ENCODE measurements around the gene GALNTL6. TPM values are rescaled to one million over a fixed set of nuclear protein-coding genes. Genes with fewer than 3 reads are reported as not detected.

GALNTL6 gene
- total RNA-seq, 2 donors from 2014 or later: 0.92 to 3.8 TPM

DNA sequence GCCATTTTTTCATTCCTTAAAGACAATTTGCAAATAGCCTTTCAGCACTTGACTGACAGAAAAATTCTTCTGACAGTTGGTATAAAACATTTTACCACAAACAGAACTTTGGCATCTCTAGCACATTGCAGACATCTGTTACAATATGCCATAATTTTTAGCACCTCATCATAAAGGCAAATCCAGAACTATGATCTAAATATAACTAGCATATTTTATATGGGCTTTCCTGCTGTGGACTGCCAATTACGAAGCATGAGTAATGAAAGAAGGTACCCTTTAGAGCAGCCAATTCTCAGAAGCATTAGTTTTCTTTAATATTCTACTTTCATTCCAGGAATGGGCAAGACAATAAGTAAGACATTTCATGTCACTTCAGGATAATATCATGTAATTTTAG is 708.0 kb downstream of the GALNTL6 start:
- ATAC-seq (ENCODE audit: insufficient number of reproducible peaks, low FRiP score, low read depth): no peak
- Histone ChIP-seq H3K4me3 (no peak overlapping the region), H3K4me1 (ENCODE audit: control insufficient read depth in 1 of 2, low read depth in 2 of 2) (no peaks in the 10 kb centered on the region), H3K9me3 (no peaks in the 10 kb centered on the region), H3K27ac (no peak overlapping the region), H3K36me3 (no peaks in the 10 kb centered on the region), H3K27me3 (replicated peaks; ENCODE audit: insufficient read depth) (no peaks in the 10 kb centered on the region)
- DNase-seq (ENCODE audit: low spot score): no peak
- TF ChIP-seq, protein P1, sequence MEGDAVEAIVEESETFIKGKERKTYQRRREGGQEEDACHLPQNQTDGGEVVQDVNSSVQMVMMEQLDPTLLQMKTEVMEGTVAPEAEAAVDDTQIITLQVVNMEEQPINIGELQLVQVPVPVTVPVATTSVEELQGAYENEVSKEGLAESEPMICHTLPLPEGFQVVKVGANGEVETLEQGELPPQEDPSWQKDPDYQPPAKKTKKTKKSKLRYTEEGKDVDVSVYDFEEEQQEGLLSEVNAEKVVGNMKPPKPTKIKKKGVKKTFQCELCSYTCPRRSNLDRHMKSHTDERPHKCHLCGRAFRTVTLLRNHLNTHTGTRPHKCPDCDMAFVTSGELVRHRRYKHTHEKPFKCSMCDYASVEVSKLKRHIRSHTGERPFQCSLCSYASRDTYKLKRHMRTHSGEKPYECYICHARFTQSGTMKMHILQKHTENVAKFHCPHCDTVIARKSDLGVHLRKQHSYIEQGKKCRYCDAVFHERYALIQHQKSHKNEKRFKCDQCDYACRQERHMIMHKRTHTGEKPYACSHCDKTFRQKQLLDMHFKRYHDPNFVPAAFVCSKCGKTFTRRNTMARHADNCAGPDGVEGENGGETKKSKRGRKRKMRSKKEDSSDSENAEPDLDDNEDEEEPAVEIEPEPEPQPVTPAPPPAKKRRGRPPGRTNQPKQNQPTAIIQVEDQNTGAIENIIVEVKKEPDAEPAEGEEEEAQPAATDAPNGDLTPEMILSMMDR (IDR thresholded peaks at IDR 0.05): no peak

DNA sequence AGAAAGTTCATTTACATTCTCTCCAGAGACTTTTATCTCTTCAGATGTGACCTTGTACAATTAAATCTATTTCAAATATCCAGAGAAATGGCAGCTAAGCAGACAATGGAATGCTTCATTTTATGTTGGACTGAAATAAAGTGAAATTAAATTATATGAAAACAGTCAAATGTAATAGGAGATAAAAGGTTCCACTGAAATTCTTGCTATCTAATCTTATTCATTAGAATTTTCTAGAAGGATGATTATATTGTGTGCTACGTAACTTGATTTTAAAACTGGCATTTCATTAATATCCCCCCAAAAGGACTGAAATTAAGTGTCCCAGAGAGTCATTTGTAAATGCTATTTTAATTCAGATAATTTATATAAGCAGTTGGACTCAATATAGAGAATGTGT is 708.5 kb downstream of the GALNTL6 start:
- no peak overlapping the region for H3K27ac ChIP-seq
- DNase-seq (ENCODE audit: low spot score) (no peak), ATAC-seq (ENCODE audit: insufficient number of reproducible peaks, low FRiP score, low read depth) (no peak)
- H3K36me3 ChIP-seq: no peaks in the 10 kb centered on the region
- no peak overlapping the region for H3K4me3 ChIP-seq
- H3K9me3 ChIP-seq: no peaks in the 10 kb centered on the region
- no peaks in the 10 kb centered on the region for H3K4me1 ChIP-seq (ENCODE audit: control insufficient read depth in 1 of 2, low read depth in 2 of 2)
- TF ChIP-seq, protein P1 (IDR thresholded peaks at IDR 0.05): no peak
- H3K27me3 ChIP-seq (replicated peaks; ENCODE audit: insufficient read depth): no peaks in the 10 kb centered on the region

DNA sequence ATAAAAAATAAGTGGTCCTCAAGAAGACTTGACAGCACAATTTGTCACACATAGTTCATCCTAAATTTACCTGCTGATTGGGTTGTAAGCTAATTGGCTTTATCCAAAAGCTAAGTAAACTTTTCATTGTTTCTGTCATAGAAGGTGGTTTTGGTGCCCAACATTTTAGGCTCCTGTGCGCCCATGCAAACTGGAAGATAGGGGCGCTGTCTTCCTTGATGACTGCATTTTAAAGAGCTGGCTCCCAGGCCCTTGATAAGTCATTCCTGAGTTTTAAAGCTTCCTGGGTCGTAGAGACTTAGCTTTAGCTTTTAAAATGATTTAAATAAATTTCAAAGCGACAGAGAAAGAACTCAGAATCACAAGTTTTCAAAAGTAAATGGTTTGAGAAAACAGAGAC is 730.0 kb downstream of the GALNTL6 start:
- H3K27me3 ChIP-seq (replicated peaks; ENCODE audit: insufficient read depth): no peaks in the 10 kb centered on the region
- H3K36me3 ChIP-seq: no peaks in the 10 kb centered on the region
- no peak overlapping the region for H3K4me3 ChIP-seq
- no peaks in the 10 kb centered on the region for H3K9me3 ChIP-seq
- no peak for ATAC-seq (ENCODE audit: insufficient number of reproducible peaks, low FRiP score, low read depth)
- H3K27ac ChIP-seq: no peak overlapping the region
- no peak for DNase-seq (ENCODE audit: low spot score)
- TF ChIP-seq, protein P1 (IDR thresholded peaks at IDR 0.05): no peak
- no peaks in the 10 kb centered on the region for H3K4me1 ChIP-seq (ENCODE audit: control insufficient read depth in 1 of 2, low read depth in 2 of 2)

DNA sequence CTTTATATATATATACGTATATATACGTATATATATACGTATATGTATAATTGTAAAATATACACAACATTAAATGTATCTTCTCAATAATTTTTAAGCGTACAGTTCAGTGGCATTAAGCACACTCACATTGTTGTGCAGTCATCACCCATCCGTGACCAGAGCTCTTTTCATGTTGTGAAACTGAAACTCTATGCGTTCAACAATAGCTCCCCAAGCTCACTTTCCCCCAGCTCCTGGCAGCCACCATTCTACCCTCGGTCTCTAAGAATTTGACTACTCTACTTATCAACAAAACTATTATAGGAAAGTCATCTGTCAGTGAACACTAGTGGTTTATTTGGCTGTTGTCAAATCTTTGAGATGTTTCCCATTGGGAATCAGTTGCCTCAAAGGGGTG is 733.6 kb downstream of the GALNTL6 start:
- Histone ChIP-seq H3K27ac (no peak overlapping the region), H3K27me3 (replicated peaks; ENCODE audit: insufficient read depth) (no peaks in the 10 kb centered on the region), H3K4me3 (no peak overlapping the region), H3K9me3 (no peaks in the 10 kb centered on the region), H3K36me3 (no peaks in the 10 kb centered on the region), H3K4me1 (ENCODE audit: control insufficient read depth in 1 of 2, low read depth in 2 of 2) (no peaks in the 10 kb centered on the region)
- DNase-seq (ENCODE audit: low spot score) (no peak), ATAC-seq (ENCODE audit: insufficient number of reproducible peaks, low FRiP score, low read depth) (no peak)
- TF ChIP-seq, protein P1 (IDR thresholded peaks at IDR 0.05): no peak

DNA sequence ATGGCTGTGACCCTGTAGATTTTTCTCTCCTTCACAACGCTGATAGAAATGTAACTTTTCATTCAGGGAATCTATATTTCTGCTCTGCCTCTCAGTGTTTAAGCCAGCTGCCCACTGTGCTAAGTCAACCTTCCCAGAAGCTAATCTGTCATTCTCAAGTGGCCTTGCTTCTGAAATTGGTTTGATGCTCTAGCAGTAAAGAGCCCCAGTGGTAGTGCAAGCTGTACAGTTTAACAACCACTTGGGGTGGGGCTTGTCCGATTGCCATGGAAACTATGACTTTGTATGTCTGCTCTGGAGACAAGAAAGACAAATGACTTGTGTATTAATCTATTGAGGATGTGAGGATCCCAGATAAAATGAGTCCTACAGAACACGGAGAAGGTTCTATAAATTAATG is 734.5 kb downstream of the GALNTL6 start:
- Histone ChIP-seq H3K27me3 (replicated peaks; ENCODE audit: insufficient read depth) (no peaks in the 10 kb centered on the region), H3K27ac (no peak overlapping the region), H3K4me3 (no peak overlapping the region), H3K36me3 (no peaks in the 10 kb centered on the region), H3K4me1 (ENCODE audit: control insufficient read depth in 1 of 2, low read depth in 2 of 2) (no peaks in the 10 kb centered on the region), H3K9me3 (no peaks in the 10 kb centered on the region)
- ATAC-seq (ENCODE audit: insufficient number of reproducible peaks, low FRiP score, low read depth): no peak
- DNase-seq (ENCODE audit: low spot score): no peak
- TF ChIP-seq, protein P1 (IDR thresholded peaks at IDR 0.05): no peak

All from thoracic aorta (tissue), 2 donors.